GM19035 (cell line): Measurements from ENCODE around the gene CLIC3.

ENCODE experiments used
- ATAC-seq: cut with Tn5 transposase; IDR thresholded peaks from one replicate; pipeline ENCODE4 v1.9.1; 2021; ENCODE audit not compliant: unreplicated experiment

CLIC3 gene

DNA sequence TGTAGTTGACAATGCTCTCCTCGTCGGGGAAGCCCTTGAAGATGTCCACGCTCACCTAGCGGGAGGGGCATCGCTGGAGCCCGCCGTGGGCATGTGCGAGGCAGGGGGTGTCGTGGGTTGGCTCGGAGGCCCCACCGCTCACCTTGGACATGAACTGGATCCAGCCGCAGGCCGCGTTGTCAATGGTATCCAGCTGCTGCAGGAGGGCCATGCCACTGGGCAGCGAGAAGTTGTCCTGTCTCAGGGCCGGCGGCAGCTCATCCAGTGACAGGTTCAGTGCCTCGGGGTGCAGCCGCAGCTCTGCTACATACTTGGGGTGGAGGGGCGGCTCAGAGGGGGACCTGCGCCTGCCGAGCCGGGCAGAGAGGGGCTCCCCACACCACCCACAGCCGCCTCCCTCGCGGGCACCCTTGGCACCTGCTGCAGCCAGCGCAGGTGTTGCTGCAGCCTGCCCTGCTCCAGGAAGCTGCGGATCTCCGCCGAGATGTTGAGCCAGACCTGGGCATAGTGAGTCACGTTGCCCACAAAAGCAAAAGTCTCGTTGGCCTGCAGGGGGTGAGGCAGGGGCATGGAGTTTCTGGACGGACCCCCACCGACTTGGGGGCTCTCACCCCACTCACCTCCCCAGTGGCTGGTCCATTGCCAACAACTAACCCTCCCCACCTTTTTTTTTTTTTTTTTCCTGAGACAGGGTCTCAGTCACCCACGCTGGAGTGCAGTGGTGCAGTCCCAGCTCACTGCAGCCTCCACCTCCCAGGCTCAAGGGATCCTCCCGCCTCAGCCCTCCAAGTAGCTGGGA is 22.6 kb upstream of the CLIC3 start:
- ATAC-seq = no peak

DNA sequence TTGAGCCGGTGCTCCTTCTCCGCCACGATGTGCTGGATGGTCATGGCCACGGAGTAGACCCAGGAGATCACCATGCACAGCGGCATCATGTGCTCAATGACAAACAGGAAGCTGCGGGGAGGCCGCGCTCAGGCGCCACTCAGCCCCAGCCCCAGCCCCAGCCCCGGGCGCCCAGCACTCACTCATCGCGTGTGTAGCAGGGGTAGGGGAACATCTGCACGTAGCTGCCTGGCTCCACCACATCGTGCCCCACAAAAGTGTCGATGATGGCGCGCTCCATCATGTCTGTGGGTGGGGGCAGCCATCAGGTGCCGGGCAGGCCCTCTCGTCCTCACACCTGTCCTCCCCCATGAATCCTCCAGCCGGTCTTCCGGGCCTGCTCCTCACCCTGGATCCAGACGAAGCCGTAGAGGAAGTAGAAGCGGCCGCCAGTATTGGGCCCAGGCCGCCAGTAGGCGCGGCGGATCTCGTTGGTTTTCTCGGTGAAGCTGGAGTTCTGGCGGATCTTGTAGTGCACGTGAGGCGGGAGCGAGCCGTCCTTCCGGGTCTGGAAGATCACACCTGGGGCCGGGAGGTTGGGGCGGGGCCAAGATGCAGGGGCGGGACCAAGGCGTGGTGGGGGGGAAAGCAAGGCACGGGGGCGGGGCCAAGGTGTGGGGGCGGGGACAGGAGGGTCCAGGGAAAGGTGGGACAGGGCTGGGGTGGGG is 21.6 kb upstream of the CLIC3 start:
- no peak for ATAC-seq

DNA sequence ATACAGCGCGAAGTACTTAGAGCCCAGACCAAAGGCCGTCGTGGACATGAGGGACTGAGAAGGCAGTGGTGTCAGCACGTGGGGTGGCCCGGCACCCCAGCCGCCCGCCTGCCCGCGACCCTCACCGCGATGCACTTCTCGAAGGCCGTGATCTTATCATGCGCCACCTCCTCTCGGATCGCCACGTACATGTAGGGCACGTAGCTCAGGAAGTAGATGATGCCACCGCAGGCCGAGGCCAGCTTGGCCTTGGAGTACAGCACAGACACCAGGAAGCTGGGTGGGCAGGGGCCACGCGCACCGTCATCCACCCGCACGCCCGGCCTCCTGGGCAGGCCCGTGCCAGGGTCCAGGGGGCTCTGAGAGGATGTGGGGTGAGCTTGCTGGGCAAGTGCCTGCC is 20.7 kb upstream of the CLIC3 start:
- ATAC-seq = no peak

DNA sequence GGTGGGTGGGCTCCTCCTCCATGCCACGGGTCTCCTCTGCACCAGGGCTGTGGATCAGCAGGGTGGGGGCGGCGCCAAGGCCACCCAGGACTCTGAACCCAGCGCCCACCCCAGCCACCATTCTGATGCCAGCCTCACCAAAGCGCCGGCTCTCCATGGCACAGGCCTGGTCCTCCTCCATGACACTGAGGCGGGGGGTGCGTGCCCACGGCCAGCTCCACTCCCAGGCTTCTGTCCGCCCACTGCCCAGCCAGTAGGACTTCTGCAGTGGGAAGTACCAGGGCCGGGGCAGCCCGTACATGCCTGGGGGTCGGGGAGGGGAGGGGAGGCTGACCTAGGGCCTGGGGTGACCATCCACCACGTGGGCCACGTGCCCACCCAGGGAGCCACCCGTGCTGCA is 20.1 kb upstream of the CLIC3 start:
- no peak for ATAC-seq

DNA sequence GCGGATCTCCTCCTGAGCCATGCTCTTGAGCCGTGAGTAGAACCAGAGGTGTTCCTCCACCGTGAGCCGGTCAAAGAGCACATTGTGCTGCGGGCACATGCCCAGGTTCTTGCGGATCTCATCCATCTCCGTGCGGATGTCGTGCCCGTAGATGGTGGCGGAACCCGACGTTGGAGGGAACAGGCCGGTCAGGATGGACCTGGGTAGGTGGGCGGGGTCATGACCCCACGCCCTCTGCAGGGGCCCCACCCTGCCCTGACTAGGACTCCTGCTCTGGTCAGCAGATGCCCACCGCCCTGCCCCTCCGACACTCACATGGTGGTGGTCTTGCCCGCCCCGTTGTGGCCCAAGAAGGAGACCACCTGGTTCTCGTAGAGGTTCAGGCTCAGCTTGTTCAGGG is 19.6 kb upstream of the CLIC3 start:
- ATAC-seq = no peak

DNA sequence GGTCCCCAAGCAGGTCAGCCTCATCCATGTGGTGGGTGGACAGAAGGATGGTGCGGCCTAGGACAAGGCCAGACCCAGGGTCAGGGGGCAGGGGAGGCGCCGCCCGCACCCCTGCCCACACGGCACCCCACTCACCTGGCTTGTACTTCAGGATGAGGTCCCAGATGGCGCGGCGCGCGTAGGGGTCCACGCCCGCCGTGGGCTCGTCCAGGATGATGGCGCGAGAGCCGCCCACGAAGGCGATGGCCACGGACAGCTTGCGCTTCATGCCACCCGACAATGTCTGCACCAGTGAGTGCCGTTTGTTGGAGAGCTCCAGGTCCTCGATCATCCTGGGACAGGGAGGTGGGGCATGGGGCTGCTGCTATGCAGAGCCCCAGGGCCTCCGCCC is 19.2 kb upstream of the CLIC3 start:
- ATAC-seq = no peak

DNA sequence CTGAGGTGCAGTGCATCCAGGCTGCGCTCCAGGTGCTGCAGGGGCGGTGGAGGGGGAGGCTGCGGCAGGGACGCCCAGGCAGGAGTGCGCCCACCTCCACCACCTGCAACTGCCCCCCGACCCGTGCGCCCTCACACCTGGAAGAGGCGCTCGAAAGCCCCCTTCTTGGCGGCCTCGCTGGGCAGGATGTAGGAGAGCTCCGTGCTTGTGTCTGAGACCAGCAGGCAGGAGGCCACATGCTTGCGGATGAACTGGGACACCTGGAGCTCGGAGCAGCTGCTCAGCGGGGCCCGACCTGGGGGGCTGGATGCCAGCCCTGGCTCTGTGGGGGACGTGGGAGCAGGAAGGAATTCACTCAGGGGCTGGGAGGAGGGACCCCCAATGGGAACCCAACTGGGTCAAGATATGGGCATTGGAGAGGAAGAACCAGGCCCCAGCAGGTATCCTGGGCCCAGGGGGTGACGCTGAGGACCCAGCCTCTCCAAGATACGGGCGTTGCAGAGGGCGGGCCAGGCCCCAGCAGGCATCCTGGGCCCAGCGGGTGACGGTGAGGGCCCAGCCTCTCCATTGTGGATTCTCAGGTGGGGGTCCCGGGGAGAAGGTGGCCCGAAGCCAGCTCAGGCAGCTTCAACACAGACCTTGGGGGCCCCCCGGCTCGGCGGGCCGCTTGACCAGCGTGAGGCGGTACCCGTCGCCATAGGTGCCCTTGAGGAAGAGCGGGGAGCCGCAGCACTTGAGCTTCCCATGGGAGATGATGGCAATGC is 18.6 kb upstream of the CLIC3 start:
- ATAC-seq = no peak

DNA sequence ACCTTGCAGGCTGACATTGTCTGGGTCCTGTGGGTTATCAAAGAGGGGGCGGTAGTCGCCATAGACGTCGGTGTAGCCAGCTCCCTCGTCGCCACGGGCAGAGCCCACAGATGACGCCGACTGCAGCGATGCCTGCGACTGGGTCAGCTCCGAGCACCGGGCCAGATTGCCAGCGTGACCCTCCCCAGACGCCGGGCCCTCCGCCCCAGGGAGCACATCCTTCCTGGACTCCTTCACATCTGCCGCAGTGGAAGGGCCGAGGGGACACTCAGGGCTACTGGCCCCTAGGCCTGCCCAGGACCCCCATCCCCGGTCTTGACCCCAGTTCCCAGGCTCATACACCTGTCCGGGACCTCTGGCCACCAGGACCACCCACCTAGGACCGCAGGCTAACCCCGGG is 17.8 kb upstream of the CLIC3 start:
- ATAC-seq = no peak

DNA sequence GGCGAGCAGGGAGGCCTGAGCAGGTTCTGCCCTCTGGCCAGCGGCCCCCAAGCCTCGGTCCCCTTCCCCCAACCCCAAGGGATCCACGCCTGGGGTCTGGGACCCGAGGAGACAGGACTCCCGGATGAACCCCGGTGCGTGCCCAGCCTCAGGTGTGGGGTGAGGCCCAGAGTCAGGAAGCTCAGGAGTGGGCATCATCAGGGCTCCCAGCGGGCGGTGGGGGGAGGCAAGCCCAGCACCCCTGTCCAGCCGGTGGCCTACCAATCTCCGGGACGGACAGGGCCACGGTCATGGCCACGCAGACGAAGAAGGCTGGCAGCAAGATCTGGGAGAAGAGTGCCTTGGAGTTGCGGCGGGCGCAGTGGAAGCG is 17.2 kb upstream of the CLIC3 start:
- ATAC-seq = no peak

DNA sequence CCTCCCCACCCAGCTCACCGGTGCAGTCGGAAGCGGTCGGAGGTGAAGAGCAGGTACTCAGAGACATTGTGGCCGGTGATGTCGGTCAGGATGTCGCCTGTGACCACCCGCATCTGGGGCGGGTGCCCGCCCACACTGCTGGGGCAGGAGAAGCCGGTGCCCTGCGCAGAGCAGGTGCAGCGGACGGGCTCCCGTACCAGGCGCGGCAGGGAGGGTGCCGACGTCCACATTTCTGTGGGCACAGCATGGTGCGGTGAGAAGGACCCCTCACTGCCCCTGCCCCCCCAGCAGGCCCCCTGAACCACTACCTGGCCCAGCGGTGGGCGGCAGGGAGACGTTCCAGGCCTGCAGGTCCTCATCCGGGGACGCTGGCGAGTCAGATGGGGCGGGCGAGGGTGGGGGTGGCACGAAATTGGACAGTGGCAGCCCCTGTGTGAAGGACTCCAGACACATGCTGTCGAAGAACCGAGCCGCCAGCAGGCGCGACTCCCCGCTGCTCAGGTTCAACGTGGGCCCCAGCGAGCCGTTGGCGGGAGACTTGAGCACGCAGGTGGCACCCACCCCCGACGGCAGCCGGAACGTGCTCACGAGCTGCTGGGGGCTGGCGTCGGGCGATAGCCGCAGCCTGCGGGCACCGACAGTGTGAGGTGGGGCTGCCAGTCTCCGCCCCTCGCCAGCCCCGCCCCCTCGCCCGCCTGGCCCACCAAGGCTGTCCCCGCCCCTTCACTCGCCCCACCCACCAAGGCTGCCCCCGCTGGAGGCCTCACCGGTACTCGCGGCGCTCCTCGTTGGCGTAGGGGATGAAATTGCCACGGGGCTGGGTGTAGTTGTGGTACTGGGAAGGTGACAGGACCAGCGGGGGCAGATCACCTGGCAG is 16.6 kb upstream of the CLIC3 start:
- no peak for ATAC-seq

DNA sequence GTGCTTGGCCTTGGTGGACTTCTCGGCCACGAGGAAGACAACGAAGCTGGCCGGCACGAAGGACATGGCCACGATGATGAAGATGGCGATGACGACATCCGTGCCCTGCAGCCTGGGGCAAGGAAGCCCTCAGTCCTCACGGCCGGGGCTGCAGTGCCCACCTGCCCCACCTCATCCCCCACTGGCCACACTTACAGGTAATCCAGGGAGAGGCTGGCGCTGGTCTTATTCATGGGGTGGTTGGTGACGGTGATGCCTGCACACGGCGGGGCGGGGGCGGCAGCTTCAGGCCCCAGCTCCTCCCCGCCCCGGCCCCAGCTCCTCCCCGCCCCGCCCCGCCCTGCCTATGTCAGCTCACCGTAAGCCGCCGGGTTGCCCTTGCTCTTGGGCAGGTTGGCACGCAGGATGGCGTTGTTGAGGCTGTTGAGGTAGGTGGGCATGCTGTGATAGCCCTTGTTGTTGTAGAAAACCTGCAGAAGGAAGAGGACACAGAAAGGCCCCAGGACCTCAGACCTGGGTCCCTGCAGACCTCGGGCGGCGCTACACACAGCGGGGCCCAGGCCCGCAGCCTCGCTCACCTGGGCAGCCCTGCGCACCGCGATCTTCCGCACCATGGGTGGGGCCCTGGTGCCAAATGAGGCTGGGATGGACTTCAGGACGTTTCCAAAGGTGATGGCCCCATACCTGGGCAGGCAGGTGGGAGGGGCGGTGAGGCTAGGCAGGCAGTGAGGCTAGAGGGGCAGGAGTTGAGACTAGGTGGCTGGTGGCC is 15.7 kb upstream of the CLIC3 start:
- ATAC-seq = no peak

DNA sequence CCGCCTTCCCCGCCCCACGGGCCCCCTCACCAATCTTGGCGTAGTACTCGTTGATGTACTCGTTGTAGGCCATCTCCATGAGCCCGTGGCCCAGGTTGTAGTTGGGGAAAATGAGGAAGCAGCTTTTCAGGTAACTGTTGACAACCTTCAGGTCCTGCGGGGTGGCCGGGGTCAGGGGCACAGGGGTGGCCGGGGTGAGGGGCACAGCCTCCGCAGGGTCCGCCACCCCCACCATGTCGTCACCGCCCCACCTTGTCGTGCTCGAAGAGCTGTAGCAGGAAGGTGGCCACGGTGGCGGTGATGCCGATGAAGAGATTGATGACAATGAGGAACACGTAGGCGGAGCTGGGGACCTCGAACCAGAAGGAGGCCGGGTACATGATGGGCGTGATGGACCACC is 14.8 kb upstream of the CLIC3 start:
- ATAC-seq = no peak

DNA sequence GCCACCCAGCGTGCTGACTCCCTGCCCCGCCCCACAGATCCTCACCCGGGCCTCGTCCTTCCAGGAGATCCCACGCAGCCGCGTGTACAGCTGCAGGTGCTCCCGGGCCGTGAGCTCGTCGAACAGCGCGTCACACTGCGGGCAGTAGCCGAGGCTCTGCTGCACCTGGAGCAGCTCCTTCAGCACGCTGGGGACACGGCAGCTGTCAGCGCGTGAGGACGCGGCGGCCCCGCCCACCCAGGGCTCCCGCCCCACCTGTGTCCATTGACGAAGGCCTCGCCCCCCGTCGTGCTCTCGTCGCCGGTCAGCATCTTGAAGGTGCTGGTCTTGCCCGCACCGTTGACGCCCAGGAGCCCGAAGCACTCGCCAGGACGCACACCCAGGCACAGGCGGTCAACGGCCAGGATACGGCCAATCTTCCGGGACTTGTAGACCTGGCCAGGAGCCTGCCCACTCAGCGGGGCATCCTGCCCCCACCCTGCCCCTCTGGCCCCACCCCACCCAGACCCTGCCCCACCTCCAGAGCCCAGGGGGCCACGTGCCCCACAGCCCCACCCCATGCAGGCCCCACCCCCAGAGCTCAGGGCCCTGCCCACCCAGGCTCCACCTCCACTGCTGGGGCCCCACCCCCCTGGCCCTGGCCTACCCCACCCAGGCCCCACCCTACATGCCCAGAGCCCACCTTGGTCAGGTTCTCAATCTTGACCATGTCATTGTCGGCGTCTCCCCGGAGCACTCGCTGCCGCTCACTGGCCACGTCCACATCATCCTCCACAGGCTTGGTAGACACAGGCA is 13.8 kb upstream of the CLIC3 start:
- ATAC-seq = no peak

DNA sequence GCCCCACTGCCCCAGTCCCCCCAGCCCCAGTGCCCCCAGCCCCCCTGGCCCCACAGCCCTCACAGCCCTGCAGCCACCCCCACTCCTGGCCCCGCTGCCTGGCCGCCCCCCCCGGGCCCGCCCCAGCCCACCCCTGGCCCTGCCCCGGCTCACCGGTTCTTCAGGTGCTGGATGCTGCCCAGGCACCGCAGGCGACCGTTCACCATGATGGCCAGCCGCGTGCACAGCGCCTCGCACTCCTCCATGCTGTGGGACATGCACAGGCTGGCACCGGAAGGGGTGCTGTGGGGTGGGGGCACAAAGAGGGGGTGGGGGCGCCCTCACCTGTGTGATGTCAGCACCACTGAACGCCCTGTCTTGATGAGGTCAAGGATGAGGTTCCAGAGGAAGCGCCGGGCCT is 12.8 kb upstream of the CLIC3 start:
- no peak for ATAC-seq

DNA sequence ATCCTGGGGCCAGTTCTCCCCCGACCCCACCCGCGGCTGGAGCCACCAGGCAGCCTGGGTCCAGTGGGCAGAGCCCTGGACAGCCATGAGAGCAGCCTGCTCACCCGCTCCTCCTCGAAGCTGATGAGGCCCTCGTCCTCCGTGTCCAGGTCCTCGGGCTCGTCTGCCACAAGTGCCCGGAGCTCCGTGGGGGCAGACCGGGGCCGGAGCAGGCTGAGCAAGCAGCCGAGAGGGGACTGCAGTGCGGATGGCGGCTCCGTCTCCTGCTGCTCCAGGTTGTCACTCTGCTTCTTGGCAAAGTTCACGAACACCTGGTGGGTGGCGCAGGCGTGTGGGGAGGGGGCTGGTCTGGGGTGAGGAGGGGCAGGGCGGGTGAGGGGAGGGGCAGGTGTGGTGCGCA is 11.9 kb upstream of the CLIC3 start:
- no peak for ATAC-seq

DNA sequence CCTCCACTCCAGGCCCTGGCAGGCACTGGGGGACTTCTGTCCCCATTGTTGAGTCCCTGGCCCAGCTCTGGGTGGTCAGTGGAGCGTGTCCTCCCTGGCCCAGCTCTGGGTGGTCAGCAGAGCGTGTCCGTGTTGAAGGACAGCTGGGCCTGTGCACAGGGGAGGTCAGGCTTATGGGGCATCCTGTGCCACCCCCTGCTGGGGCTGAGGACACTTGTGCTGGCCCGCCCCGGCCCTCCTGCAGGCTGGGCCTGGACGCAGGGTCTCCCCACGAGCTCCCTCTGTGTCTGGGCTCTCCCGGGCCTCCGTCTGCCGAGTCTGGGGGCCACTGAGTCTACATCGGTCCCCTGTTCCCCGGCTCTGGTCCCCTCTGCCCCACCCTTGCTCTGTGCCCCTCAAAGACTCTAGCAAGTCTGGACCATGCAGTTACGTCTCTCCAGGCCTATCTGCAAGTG is 11.5 kb upstream of the CLIC3 start:
- no peak for ATAC-seq

DNA sequence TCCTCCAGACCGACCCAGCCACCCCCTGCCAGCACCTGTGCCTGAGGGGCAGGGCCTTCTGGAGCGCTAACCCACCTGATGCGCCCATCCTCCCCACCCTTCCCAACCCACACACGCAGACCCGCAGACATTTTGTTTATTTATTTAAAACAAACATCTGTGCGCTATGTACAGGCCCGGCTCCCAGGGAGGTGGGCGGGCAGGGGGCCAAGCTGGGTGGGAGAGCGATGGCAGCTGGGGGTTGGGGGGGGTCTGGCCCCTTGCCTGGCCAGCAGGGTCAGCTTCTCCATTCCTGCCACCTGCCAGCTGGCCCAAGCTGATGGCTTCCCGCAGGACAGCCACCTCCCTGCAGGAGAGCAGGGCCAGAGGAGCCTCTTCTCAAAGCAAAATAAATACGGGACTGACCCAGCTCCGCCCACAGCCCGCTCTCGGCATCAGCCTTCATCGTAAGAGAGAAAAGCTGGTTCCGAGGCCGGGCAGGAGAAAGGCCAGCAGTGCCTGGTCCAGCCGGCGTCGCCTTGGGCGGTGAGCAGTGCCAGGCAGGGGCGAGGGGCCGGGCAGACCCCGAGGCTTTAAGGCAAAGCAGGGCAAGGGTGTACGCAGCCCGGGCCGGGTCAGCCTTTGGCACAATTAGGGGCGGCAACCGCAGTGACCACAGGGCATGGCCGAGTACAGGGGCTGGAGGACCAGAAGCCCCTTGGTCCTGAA is 10.9 kb upstream of the CLIC3 start:
- ATAC-seq = no peak

DNA sequence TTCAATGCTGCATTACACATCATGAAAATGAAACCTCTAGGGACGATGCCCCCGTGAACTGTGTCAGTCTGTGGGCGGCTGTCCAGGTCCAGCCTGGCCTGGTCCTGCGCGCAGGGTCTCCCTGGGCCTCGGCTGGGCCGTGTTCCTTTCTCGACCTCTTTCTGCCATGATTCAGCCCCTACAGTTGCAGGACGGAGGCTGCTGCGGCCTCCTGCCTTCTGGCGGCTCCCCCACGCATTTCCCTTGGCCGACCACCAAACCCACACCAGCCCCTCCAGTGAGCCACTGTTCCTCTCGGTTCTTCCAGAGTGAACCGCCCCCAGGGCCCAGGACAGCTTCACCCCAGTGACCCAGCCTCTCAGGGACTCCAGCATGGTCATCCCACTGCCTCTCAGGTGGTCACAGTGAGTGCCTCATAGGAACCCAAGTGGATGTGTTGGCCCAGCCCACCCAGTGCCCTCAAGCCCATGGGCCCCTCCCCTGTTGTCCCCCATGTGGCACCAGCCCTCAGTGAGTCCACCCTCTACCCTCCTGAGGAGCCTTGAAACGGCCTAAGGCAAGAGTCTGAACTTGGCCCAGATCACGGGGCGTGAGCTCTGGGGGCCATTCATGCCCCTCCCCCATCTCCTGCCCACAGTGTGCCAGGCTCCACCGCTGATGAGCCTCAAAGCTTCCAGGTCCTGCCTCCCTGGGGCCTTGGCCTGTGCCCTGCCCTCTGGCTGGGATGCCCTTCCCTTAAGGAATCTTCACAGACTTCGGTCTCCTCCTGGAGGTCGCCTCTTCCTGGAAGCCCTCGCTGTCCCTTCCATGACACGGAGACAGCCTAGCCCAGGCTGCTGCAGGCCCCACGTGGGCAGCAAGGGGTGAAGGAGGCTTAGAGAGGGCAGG is 10.0 kb upstream of the CLIC3 start:
- ATAC-seq = no peak
